ENCODE results near the gene RALGPS1. TPM values are rescaled to one million over a fixed set of nuclear protein-coding genes. Genes with fewer than 3 reads are reported as not detected.

The RALGPS1 gene
- total and polyA plus RNA-seq, 2 of the 8 experiments (the other 6 are each of a cell fraction or from before 2014, with no cell fraction given), result 20.0 to 23.5 TPM

DNA sequence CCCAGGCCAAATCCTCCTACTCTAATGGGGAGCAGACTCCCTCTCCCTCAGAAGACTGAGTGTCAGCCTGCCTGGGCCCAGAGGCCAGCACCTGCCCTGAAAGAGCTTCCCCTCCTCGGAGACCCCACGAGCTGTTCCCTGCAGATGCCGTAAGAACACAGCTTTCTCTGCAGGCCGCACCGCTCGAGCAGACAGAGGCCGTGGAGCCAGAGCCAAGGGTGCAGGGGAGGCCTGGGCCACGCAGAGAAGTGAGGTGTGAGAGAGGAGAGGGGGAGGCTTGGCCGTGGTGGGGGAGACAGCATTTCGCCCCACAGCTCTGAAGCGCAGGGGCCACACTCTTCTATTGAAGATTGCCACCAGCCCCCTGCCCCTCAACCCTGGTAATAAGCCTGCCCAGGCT, 287.1 kb downstream of the RALGPS1 start:
- no peaks in the 10 kb centered on the region for H3K79me1 ChIP-seq (ENCODE audit: low read depth, low read length)
- H3K23ac ChIP-seq (ENCODE audit: insufficient read length), result no peak overlapping the region
- H3K79me2 ChIP-seq (ENCODE audit: control insufficient read depth in 1 of 2, insufficient read depth in 2 of 2, low read length in 2 of 2), result no peaks in the 10 kb centered on the region
- no peak overlapping the region for H2BK20ac ChIP-seq (ENCODE audit: low read length)
- H2AFZ ChIP-seq (ENCODE audit: low read length), result no peak overlapping the region
- no peak overlapping the region for H4K8ac ChIP-seq (ENCODE audit: extremely low read depth, insufficient read depth, low read length)
- H3K4me2 ChIP-seq (ENCODE audit: insufficient read depth in 1 of 2, low read depth in 2 of 2, low read length in 2 of 2), result no peak overlapping the region
- peaks cover 0 to 4% of the 10 kb centered on the region in 2 experiments for H4K20me1 ChIP-seq (replicated peaks in 1 of 2; ENCODE audit: control insufficient read depth in 1 of 2, insufficient read depth in 2 of 2, low read length in 2 of 2)
- H2BK120ac ChIP-seq (replicated peaks; ENCODE audit: low read depth, low read length), result no peak overlapping the region
- no peak overlapping the region for H4K5ac ChIP-seq (ENCODE audit: insufficient read length, low read depth, low read length)
- H3K36me3 ChIP-seq (ENCODE audit: control insufficient read depth in 2 of 4, insufficient read depth in 4 of 4, low read length in 3 of 4), result no peaks in the 10 kb centered on the region
- H3K23me2 ChIP-seq (ENCODE audit: low read depth, low read length), result no peaks in the 10 kb centered on the region
- ChIA-PET POLR2A (ENCODE audit: partially characterized antibody) (interaction anchor here (1.1 kb wide), 1 partner anchor 23 kb away, joined by 3 read pairs; no protein-coding TSS in a partner anchor), CTCF (ENCODE audit: partially characterized antibody) (interaction anchor here (1.0 to 11.2 kb wide), 12 partner anchors 9 to 285 kb away, joined by 3 to 168 read pairs (median 12); no protein-coding TSS in a partner anchor)
- H3K14ac ChIP-seq (ENCODE audit: insufficient read length), result no peak overlapping the region
- H3K27ac ChIP-seq (ENCODE audit: low read depth, low read length), result no peak overlapping the region
- no peaks in the 10 kb centered on the region for H3K27me3 ChIP-seq (replicated peaks in 1 of 4; ENCODE audit: control insufficient read depth in 3 of 4, extremely low read depth in 1 of 4, insufficient read depth in 3 of 4, low read length in 3 of 4)
- 86% methylated on average over 10 of the region's 11 CpGs; no CpG with 5 or more reads in 1 of the 2 experiments for WGBS, 2 experiments (ENCODE audit: extremely low coverage in 1 of 2, insufficient coverage in 1 of 2, insufficient read length in 1 of 2, insufficient replicate concordance in 2 of 2, low coverage in 1 of 2, low lambda C conversion rate in 2 of 2, missing lambda C conversion rate in 1 of 2)
- H3K9ac ChIP-seq (replicated peaks in 1 of 4; ENCODE audit: extremely low read depth in 1 of 4, low read depth in 3 of 4, low read length in 3 of 4), result no peak overlapping the region
- H2BK15ac ChIP-seq (ENCODE audit: low read length), result no peak overlapping the region
- no peak overlapping the region for H2BK12ac ChIP-seq (ENCODE audit: low read depth, low read length)
- H2AK5ac ChIP-seq (ENCODE audit: low read depth, low read length), result no peak overlapping the region
- no peaks in the 10 kb centered on the region for H3K9me3 ChIP-seq (ENCODE audit: insufficient read depth in 2 of 2, low read depth in 1 of 2, low read length in 1 of 2)
- no peak overlapping the region for H2BK5ac ChIP-seq (ENCODE audit: low read depth, low read length)
- no peak overlapping the region for H3K4me3 ChIP-seq (ENCODE audit: extremely low read depth in 1 of 4, insufficient read depth in 2 of 4, low read depth in 3 of 4, low read length in 4 of 4)
- no peak overlapping the region for H3K18ac ChIP-seq (ENCODE audit: extremely low read depth, low read length)
- H3K4ac ChIP-seq (replicated peaks; ENCODE audit: insufficient read length, low read depth, low read length), result no peak overlapping the region
- peaks cover 0 to 4% (median under 1%) of the 10 kb centered on the region in 4 experiments; a peak in 4 of 7 replicates for H3K4me1 ChIP-seq (replicated peaks in 1 of 4; ENCODE audit: control insufficient read depth in 3 of 4, insufficient read depth in 4 of 4, low read length in 3 of 4)
- DNase-seq (ENCODE audit: low read depth in 1 of 2, low spot score in 2 of 2), result no peak
- no peak overlapping the region for H3K56ac ChIP-seq (replicated peaks; ENCODE audit: insufficient read length, low read depth, low read length)
- TF ChIP-seq SP1 (IDR thresholded peaks at IDR 0.05; ENCODE audit: low read depth, low read length) (no peak), JUN (IDR thresholded peaks at IDR 0.05; ENCODE audit: low read depth, low read length) (no peak), PHF8 (conservative IDR thresholded peaks at IDR 0.05; ENCODE audit: low read depth, low read length) (no peak), ASH2L (IDR thresholded peaks at IDR 0.05; ENCODE audit: low read length) (no peak), CHD1 (IDR thresholded peaks at IDR 0.05; ENCODE audit: low read depth, low read length) (no peak), NANOG (IDR thresholded peaks at IDR 0.05; ENCODE audit: insufficient read depth, low read depth, low read length, poor library complexity, severe bottlenecking) (no peak), TBP (IDR thresholded peaks at IDR 0.05; ENCODE audit: low read depth, low read length) (no peak), SAP30 (IDR thresholded peaks at IDR 0.05; ENCODE audit: insufficient read depth, insufficient replicate concordance, low read length) (no peak), TCF12 (IDR thresholded peaks at IDR 0.05; ENCODE audit: low read depth, low read length) (no peak), TAF1 (IDR thresholded peaks at IDR 0.05; ENCODE audit: low read depth, low read length) (no peak), GTF2F1 (IDR thresholded peaks at IDR 0.05; ENCODE audit: borderline replicate concordance, low read depth, low read length) (no peak)
- TF ChIP-seq, protein P1, sequence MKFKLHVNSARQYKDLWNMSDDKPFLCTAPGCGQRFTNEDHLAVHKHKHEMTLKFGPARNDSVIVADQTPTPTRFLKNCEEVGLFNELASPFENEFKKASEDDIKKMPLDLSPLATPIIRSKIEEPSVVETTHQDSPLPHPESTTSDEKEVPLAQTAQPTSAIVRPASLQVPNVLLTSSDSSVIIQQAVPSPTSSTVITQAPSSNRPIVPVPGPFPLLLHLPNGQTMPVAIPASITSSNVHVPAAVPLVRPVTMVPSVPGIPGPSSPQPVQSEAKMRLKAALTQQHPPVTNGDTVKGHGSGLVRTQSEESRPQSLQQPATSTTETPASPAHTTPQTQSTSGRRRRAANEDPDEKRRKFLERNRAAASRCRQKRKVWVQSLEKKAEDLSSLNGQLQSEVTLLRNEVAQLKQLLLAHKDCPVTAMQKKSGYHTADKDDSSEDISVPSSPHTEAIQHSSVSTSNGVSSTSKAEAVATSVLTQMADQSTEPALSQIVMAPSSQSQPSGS (IDR thresholded peaks at IDR 0.05; ENCODE audit: low read length), result no peak
- FAIRE-seq, result no peak
- H4K91ac ChIP-seq (replicated peaks; ENCODE audit: insufficient read length, low read length), result no peak overlapping the region

Data from H1 (cell line).